ENCODE measurements around the gene OR6C2. TPM values are rescaled to one million over a fixed set of nuclear protein-coding genes. Genes with fewer than 3 reads are reported as not detected.

Gene OR6C2
- total RNA-seq, 2 experiments from 2014 or later: not detected

- ChIA-PET POLR2A (no interaction called here), CTCF (no interaction called here)
- DNase-seq: no peak
Measured at GRCh38 chr12:55499810-55500252, 56.0 kb downstream of the OR6C2 start.

GRCh38 chr12:55501601-55502000, 57.7 kb downstream of the OR6C2 start:
- ChIA-PET POLR2A (no interaction called here), CTCF (no interaction called here)
- DNase-seq: no peak
- Mint-ChIP-seq H3K4me3 (no peak overlapping the region), H3K27ac (no peak overlapping the region), H3K27me3 (peaks cover 4% of the 10 kb centered on the region), H3K36me3 (ENCODE audit: low read depth) (no peaks in the 10 kb centered on the region), H3K4me1 (no peaks in the 10 kb centered on the region), H3K9me3 (no peaks in the 10 kb centered on the region)

More at GRCh38 chr12:55499810-55500252, 56.0 kb downstream of the OR6C2 start:
- no peaks in the 10 kb centered on the region for H3K9me3 Mint-ChIP-seq
- H3K27ac Mint-ChIP-seq: no peak overlapping the region
- H3K36me3 Mint-ChIP-seq (ENCODE audit: low read depth): no peaks in the 10 kb centered on the region
- no peaks in the 10 kb centered on the region for H3K4me1 Mint-ChIP-seq
- H3K27me3 Mint-ChIP-seq: peaks cover 7% of the 10 kb centered on the region
- no peak overlapping the region for H3K4me3 Mint-ChIP-seq

Other genes starting within 250 kb of the OR6C2 start
- not detected for gene OR10A7, start 223.1 kb upstream of the OR6C2 start, total RNA-seq
- gene OR6C74, start 199.5 kb upstream of the OR6C2 start, total RNA-seq: not detected
- not detected for gene OR6C6, start 147.5 kb upstream of the OR6C2 start, total RNA-seq
- gene OR6C1, start 129.7 kb upstream of the OR6C2 start, total RNA-seq: not detected
- not detected for gene OR6C3, start 113.3 kb upstream of the OR6C2 start, total RNA-seq
- gene OR6C75, start 81.1 kb upstream of the OR6C2 start, total RNA-seq: not detected
- not detected for gene OR6C65, start 43.5 kb upstream of the OR6C2 start, total RNA-seq
- gene OR6C76, start 17.8 kb upstream of the OR6C2 start, total RNA-seq: not detected
- under 1 TPM in 1 of 2 experiments, not detected in 1; 0.25 TPM for gene OR6C70, start 26.1 kb downstream of the OR6C2 start, total RNA-seq
- not detected for gene OR6C68, start 48.3 kb downstream of the OR6C2 start, total RNA-seq
- not detected for gene OR6C4, start 105.5 kb downstream of the OR6C2 start, total RNA-seq
- gene OR2AP1, start 128.4 kb downstream of the OR6C2 start, total RNA-seq: not detected
- not detected for gene OR10P1, start 192.8 kb downstream of the OR6C2 start, total RNA-seq